ENCODE results near the gene KLHL21.
"Not testable (repeated sequence)": the region's sequence is repeated elsewhere in the genome, so short reads cannot be mapped to it uniquely, and the experiment has no call there.

KLHL21 gene

DNA sequence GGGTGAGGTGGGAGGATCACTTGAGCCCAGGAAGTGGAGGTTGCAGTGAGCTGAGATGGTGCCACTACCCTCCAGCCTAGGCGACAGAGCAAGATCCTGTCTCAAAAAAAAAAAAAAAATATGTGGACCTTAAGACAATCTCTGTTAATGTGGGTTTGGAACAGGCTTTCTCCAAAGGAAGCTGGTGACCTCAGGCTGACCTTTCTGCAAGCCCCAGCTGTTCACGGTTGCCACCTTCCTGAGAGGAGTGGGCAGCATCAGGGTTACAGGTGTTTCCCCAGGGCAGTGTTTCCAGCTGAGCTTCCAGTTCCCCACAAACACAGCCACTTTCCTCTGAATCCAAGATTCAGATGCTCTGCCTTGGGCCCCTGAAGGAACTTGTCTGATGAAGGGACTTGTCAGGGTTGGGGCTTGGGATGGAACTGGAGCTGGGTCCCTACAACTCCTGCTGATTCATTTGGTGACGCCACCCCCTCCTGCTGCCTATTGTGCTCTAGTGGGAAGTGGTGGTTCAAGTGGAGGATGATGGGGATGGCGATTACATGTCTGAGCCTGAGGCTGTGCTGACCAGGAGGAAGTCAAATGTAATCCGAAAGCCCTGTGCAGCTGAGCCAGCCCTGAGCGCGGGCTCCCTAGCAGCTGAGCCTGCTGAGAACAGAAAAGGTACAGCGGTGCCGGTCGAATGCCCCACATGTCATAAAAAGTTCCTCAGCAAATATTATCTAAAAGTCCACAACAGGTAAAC is 20.9 kb downstream of the KLHL21 start:
- no peak for DNase-seq

DNA sequence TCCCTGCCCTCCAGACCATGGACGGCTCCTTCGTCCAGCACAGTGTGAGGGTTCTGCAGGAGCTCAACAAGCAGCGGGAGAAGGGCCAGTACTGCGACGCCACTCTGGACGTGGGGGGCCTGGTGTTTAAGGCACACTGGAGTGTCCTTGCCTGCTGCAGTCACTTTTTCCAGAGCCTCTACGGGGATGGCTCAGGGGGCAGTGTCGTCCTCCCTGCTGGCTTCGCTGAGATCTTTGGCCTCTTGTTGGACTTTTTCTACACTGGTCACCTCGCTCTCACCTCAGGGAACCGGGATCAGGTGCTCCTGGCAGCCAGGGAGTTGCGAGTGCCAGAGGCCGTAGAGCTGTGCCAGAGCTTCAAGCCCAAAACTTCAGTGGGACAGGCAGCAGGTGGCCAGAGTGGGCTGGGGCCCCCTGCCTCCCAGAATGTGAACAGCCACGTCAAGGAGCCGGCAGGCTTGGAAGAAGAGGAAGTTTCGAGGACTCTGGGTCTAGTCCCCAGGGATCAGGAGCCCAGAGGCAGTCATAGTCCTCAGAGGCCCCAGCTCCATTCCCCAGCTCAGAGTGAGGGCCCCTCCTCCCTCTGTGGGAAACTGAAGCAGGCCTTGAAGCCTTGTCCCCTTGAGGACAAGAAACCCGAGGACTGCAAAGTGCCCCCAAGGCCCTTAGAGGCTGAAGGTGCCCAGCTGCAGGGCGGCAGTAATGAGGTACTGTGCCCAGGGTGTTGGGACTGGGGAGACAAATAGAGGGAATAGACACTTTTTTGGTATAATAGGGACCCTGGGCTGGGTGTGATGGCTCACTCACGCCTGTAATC is 21.9 kb downstream of the KLHL21 start:
- DNase-seq = no peak

DNA sequence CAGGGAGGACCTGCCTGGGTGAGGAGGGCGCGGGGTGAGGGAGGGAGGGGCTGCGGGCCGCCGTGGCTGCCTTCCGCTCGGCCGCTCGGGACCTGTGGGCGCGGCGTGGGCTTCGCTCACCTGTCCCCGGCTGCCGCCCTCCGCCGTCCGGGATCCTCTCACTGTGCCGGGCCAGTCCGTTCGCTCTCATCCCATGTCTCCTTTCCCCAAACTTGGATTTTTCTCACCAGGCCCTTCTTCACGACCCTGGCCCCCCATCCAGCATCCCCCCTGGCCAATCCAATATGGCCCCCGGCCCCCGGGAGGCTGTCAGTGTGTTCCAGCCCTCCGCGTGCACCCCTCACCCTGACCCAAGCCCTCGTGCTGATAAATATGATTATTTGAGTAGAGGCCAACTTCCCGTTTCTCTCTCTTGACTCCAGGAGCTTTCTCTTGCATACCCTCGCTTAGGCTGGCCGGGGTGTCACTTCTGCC is 22.5 kb downstream of the KLHL21 start:
- no peak for DNase-seq

DNA sequence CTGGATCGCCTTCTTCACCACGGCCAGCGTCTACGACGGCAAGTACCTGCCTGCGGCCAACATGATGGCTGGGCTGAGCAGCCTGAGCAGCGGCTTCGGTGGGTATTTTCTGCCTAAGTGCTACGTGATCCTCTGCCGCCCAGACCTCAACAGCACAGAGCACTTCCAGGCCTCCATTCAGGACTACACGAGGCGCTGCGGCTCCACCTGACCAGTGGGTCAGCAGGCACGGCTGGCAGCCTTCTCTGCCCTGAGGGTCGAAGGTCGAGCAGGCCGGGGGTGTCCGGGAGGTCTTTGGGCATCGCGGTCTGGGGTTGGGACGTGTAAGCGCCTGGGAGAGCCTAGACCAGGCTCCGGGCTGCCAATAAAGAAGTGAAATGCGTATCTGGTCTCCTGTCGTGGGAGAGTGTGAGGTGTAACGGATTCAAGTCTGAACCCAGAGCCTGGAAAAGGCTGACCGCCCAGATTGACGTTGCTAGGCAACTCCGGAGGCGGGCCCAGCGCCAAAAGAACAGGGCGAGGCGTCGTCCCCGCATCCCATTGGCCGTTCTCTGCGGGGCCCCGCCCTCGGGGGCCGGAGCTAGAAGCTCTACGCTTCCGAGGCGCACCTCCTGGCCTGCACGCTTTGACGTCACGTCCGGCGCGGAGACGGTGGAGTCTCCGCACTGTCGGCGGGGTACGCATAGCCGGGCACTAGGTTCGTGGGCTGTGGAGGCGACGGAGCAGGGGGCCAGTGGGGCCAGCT is 23.1 kb downstream of the KLHL21 start, which contains the start of gene ZBTB48:
Gene ZBTB48 (plus strand): TSS at position 621 of the 745 bp plus-strand sequence. CDS start 616 bp downstream, outside the sequence.
- peak; percentile 99 for DNase-seq

DNA sequence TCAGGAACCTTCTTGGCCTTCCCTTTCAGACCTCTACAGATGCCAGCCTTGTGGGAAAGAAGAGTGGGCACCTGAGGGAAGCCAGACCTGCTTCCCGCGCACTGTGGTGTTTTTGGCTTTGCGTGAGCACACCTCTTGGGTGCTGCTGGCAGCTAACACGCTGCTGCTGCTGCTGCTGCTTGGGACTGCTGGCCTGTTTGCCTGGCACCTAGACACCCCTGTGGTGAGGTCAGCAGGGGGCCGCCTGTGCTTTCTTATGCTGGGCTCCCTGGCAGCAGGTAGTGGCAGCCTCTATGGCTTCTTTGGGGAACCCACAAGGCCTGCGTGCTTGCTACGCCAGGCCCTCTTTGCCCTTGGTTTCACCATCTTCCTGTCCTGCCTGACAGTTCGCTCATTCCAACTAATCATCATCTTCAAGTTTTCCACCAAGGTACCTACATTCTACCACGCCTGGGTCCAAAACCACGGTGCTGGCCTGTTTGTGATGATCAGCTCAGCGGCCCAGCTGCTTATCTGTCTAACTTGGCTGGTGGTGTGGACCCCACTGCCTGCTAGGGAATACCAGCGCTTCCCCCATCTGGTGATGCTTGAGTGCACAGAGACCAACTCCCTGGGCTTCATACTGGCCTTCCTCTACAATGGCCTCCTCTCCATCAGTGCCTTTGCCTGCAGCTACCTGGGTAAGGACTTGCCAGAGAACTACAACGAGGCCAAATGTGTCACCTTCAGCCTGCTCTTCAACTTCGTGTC is 23.9 kb downstream of the KLHL21 start:
- DNase-seq = no peak

DNA sequence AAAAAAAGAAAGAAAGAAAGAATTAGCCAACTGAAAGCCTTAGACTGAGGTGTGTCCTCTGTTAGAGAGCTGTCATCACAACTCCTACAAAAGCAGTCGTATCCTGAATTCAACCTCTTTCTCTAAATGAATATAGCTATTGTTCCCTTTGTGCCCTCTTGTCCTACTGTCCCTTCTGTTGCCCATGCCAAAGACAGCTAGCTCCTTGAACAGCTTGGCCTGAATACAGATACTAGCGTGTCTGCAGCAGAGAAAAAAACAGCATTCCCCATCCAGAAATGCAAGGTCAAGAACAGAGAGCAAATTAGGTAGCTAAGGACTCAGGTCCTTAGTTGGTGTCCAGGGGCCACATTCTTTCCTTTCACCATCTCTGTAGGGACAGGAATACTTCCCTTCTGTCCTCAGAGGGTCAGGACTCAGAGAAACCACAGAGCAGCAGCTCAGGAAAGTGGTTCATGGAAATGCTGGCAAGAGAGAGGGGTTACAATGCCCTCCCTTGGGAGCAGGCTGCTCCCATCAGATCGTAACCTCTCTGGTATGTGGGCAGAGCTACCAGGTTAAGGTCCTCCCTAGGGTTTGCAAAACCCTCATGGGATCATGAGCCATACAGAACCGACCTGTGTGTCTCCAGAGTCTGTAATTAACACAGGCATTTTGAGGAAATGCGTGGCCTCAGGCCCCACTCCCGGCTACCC is 24.7 kb downstream of the KLHL21 start:
- no peak for DNase-seq

DNA sequence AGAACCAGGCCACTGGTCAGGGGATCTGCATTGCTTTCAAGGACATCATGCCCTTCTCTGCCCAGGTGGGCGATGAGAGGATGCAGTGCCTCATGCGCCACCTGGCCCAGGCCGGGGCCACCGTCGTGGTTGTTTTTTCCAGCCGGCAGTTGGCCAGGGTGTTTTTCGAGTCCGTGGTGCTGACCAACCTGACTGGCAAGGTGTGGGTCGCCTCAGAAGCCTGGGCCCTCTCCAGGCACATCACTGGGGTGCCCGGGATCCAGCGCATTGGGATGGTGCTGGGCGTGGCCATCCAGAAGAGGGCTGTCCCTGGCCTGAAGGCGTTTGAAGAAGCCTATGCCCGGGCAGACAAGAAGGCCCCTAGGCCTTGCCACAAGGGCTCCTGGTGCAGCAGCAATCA is 27.9 kb downstream of the KLHL21 start:
- DNase-seq = no peak

DNA sequence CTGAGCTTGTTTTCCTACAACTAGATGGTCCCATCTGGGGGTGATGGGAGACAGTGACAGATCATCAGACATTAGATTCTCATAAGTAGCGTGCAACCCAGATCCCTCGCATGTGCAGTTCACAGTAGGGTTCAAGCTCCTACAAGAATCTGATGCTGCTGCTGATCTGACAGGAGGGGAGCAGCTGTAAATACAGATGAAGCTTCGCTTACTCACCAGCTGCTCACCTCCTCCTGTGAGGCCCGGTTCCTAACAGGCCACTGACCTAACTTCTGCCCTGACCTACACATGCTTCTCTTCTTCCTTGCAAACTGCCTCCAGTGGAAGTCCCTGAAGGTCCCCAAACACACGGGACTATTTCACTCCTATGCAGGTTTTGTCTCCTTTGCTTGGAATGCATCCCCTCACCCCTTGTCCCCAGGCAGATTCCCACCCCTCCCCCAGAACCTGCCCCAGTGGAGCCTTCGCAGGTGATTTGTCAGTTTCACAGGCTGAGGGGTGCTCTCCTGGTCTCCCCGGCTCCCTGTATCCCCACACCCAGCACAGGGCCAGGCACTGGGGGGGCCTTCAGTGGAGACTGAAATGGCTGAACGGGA is 28.5 kb downstream of the KLHL21 start:
- no peak for DNase-seq

DNA sequence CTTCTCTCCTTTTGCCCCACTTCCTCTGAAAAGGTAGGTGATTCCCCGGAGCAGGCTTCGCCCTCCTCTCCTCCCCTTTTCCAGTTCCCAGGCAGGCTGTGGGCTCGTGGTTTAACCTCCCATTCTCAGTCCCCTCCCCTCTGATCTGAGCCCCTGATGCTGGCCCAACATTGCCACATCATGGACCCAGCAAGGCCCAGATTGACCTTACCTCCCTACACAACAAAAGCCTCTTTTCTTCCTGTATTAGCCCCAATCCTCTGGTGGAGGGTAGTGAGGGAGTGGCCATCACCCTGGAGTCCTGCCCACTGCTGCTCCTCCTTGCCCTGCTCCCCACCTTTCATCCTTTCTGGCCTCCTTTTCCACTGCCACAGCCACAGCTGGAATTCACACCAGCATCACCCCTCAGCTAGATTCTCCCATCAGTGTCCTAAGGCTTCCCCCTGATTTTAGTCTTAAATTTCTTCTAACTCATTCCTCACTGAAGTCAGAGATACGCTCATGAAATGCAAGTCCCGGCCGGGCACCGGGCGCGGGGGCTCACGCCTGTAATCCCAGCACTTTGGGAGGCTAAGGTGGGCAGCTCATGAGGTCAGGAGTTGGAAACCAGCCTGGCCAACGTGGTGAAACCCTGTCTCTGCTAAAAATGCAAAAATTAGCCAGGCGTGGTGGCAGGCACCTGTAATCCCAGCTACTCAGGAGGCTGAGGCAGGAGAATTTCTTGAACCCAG is 29.9 kb downstream of the KLHL21 start:
- no peak for DNase-seq

DNA sequence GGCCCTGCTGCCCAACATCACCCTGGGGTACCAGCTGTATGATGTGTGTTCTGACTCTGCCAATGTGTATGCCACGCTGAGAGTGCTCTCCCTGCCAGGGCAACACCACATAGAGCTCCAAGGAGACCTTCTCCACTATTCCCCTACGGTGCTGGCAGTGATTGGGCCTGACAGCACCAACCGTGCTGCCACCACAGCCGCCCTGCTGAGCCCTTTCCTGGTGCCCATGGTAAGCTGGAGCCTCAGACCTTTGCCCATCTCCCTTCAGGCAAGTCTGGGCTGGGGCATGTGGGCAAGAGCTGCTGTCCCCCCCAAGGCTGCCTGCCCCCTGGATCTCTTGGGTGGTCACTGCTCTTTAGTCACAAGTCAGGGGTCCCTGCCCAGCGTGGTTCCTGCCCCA is 31.7 kb downstream of the KLHL21 start:
- no peak for DNase-seq

DNA sequence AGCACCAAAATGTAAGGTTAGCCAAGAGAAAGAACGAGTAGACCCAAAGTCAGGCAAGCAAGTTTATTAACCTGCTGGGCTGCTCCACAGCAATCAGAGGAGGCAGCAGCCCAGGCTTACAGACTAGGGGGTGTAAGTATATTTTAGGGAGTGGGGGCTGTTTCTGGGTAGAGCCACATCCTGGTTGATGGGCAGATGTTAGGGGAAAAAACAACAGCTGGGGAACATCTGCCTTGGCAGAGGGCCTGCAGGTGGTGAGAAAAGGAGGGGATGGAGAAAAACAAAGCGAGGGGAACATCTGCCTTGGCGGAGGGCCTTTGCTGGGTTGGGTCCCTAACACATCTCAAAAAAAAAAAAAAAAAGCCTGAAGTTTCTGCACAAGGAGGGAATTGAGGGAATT is 32.6 kb downstream of the KLHL21 start:
- no peak for DNase-seq

DNA sequence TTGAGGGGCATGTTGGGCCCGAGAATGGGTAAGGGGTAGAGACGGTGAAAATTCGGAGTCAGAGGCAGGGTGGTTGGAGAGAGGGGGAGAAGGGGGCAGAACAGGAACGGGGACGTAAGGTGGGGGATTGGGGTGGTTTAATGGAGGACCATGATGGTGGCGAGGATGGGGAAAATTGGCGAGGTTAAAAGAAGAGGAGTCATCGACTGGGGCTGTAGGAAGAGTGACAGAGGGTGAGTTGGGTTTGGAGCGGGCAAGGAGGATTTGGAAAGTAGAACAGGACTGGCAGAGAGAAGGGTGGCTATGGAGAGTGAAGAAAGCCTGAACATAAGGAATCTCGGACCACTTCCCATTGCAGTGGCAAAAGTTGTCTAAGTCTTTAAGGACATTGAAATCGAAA is 33.6 kb downstream of the KLHL21 start:
- no peak for DNase-seq

DNA sequence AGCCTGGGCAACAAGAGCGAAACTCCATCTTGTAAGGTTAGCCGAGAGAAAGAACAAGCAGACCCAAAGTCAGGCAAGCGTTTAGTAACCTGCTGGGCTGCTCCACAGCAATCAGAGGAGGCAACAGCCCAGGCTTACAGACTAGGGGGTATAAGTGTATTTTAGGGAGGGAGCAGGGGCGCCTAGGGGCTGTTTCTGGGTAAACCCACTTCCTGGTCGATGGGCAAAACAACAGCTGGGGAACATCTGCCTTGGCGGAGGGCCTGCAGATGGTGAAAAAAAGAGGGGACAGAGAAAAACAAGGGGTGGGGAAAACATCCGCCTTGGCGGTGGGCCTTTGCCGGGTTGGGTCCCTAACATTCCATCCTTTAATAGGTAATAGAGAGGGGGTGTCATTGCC is 42.4 kb downstream of the KLHL21 start:
- DNase-seq = no peak

DNA sequence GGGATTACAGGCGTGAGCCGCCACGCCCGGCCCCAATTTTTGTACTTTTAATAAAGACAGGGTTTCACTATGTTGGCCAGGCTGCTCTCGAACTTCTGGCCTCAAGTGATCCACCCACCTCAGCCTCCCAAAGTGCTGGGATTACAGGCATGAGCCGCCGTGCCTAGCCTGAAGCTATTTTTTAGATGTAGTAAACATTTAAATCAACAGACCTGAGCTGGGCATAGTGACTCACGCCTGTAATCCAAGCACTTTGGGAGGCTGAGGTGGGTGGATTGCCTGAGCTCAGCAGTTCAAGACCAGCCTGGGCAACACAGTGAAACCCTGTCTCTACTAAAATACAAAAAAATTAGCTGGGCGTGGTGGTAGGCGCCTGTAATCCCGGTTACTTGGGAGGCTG is 43.5 kb downstream of the KLHL21 start:
- not testable (repeated sequence) for DNase-seq

DNA sequence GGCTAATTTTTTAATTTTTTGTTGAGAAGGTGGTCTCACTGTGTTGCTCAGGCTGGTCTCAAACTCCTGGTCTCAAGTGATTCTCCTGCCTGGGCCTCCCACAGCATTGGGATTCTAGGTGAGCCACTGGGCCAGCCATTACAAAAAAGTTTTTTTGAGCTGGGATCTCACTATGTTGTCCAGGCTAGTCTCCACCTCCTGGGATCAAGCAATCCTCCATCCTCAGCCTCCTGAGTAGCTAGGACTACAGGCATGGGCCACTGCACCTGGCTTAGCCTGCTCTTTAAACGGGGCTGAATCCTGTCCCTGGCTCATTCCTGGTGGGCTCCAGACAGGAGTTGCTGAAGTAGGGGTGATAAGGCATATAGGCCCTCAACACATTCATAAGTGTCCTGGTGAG is 45.1 kb downstream of the KLHL21 start:
- no peak for DNase-seq

DNA sequence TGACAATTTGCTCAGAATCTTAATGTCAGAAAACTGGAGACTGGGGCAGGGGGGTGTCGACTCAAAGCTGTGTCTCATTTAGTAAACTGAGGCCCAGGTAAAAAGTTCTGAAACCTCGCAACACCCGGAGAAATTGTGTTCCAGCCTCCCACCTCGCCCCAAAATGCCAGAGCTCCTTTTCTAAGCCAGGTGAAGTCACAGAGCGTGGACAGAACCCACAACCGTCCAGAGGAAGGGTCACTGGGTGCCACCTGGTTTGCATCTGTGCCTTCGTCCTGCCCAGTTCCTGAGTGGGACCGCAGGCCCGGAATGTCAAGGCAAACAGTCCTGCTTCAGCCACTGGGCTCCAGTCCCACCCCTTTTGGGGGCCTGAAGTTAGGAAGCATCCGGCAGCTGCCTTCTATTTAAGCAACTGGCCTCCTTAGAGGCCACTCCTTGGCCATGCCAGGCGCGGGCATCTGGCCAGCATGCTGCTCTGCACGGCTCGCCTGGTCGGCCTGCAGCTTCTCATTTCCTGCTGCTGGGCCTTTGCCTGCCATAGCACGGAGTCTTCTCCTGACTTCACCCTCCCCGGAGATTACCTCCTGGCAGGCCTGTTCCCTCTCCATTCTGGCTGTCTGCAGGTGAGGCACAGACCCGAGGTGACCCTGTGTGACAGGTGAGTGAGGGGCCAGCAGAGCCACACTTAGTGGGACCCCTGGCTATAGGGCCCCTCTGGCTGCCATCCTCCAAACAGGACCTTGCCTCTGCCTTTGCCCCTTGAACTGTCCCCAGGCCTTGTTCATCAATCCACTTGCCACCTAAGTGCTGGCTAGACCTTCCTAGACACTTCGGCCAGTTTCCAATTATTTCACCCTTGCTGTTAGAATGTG is 47.5 kb downstream of the KLHL21 start, which contains the start of gene TAS1R1:
Gene TAS1R1 (plus strand): TSS at position 401 of the 872 bp plus-strand sequence. CDS start 67 bp downstream, at position 468.
- no peak for DNase-seq

DNA sequence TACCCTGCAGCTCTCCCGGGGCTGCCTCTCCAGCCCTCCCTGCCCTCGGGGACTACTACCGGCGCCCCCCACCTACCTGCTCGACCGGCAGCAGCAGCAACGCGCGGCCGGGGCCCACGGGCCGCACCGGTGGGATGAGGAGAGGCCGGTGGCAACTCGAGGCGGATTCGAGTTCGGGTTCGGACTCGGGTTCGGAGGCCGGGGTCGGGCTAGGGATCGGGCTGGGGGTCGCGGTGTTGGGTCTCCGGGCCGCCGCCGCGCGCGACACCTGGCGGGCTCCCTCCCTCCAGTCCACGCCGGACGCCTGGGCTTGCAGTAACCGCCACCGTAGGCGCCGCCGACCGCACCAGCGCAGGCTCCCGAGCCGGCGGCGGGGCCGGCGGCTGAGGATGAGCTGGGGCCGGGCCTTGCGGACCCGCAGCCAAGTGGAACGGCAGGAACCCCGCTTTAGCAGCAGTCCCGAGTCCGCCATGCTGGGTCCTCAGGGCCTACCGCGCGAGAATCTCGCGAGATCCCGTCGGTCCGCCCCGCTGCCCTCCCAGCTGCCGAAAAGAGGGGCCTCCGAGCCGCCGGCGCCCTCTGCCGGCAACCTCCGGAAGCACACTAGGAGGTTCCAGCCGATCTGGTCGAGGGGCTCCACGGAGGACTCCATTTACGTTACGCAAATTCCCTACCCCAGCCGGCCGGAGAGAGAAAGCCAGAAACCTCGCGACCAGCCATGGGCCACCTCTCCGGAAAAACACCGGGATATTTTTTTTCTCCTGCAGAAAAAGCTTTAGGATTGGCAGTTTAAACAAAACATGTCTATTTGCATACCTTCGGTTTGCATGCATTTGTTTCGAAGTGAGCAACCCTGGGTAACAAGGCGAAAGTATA is 48.4 kb downstream of the KLHL21 start, which contains the start of gene NOL9:
Gene NOL9 (minus strand): TSS at position 483 of the 876 bp plus-strand sequence. CDS start 11 bp downstream, at position 472.
- DNase-seq = peak; percentile 97

DNA sequence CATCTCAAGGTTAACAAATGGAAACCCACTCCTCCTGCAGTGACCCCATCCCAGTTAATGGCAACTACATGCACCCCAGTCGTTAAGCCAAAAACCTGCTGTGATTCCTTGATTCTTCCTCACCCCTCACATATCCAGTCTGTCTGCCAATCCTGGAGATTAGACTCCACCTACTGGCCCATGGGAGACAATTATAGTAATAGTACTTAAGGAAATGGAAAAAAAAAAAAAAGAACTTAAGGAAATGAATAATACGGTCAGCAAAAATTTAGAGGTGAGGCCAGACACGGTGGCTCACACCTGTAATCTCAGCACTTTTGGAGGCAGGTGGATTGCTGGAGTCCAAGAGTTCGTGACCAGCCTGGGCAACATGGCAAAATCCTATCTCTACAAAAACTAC is 55.4 kb downstream of the KLHL21 start:
- DNase-seq = no peak
